ENCODE measurements around the gene DDRGK1.

DNA sequence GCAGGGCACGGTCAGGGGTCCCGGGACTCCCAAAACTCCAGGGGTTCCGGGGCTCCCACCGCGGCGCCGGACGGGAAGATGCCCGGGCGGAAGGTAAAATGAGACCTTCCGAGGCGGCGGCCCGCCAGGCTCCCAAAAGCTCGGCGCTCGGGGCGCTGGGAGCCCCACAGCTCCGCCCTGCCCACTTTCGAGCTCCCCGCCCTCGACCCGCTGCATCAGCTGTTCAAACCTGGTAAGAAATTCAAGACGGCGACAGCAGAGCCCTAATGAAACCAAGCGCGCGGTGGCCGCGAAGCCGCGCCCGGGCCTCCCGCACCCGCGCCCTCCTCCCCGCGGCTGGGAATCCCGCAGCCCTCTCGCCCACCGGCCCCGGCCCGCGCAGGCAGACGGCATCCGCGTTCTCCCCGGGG lies 34.1 kb upstream of the DDRGK1 start:
- TF ChIP-seq POLR2AphosphoS5 (IDR thresholded peaks at IDR 0.05) (no peak), POLR2A (IDR thresholded peaks at IDR 0.05) (no peak), EP300 (IDR thresholded peaks at IDR 0.05) (no peak)
- TF ChIP-seq, protein P1, sequence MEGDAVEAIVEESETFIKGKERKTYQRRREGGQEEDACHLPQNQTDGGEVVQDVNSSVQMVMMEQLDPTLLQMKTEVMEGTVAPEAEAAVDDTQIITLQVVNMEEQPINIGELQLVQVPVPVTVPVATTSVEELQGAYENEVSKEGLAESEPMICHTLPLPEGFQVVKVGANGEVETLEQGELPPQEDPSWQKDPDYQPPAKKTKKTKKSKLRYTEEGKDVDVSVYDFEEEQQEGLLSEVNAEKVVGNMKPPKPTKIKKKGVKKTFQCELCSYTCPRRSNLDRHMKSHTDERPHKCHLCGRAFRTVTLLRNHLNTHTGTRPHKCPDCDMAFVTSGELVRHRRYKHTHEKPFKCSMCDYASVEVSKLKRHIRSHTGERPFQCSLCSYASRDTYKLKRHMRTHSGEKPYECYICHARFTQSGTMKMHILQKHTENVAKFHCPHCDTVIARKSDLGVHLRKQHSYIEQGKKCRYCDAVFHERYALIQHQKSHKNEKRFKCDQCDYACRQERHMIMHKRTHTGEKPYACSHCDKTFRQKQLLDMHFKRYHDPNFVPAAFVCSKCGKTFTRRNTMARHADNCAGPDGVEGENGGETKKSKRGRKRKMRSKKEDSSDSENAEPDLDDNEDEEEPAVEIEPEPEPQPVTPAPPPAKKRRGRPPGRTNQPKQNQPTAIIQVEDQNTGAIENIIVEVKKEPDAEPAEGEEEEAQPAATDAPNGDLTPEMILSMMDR (IDR thresholded peaks at IDR 0.05): no peak
